ENCODE measurements around the gene UGT2B15. TPM values are rescaled to one million over a fixed set of nuclear protein-coding genes. Genes with fewer than 3 reads are reported as not detected.
A peak's percentile ranks its signal among the peaks of the same experiment; 100 is the strongest.
"Not testable (repeated sequence)": the region's sequence is repeated elsewhere in the genome, so short reads cannot be mapped to it uniquely, and the experiment has no call there.

Gene UGT2B15
- total RNA-seq (2022) (0.32 and 0.42 TPM in 2 replicates), Bru-seq, nascent RNA (percentile 25 among the genes with signal in this experiment), BruChase-seq, experiment 1, labeled RNA remaining after a 2-hour chase (percentile 17 among the genes with signal in this experiment), BruChase-seq, experiment 2, labeled RNA remaining after a 6-hour chase (percentile 27 among the genes with signal in this experiment)
- long read RNA-seq, partial matches to known transcripts: 0 of 1 reads
- long read RNA-seq, other reads (novel, unspliced or antisense): 0 of 1 reads

DNA sequence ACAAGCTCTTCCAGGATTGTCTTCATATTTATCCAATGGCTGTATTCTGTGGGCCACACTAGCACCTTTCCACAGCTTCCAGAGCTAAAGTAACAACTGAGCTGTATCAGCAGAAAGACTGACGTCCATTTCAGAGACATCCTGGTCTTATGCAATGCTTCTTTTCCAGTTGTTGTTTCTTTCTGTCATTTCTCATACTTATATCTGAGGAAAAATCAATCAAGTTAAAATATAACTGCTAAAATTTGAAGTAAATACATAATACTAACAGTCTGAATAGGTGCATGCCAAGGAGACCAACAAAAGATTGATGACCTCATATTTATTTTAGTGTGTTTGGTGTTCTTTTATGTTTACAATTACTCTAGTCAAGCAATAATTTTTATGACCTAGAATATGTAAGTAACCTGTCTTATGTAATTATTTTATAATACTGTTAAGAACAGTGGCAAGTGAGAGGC, at the start of gene UGT2B15:
TSS of gene UGT2B15 (minus strand) at position 174 of the 461 bp plus-strand sequence. CDS start at position 140, 34 bp downstream.
- CTCF ChIA-PET: not testable (repeated sequence)

DNA sequence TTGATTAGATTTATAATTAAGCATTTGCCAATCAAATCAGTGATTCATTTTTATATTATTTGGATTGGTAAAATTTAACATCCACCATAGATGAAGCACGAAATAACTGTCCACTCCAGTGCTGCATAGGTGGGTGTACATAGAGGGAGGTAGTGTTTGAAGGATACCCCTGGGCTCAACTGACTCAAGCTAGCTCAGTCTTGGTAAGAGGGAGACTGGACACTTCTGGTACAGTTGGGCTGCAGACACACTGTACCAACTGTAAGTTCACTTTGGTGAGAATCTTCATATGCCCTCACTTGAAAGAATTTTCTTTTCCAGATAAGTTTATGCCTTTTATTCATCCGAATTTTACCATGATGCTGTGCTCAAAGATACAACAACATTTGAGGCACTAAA, 48.6 kb upstream of the UGT2B15 start:
- no TSS peak for BruUV-seq (replicated peaks)
- H3K36me3 ChIP-seq (ENCODE audit: control insufficient read depth, insufficient read depth, low read length): no peaks in the 10 kb centered on the region
- DNase-seq: no peak
- TF ChIP-seq CTCF (IDR thresholded peaks at IDR 0.05; ENCODE audit: insufficient read depth in 1 of 2, low read depth in 1 of 2, low read length in 1 of 2, severe bottlenecking in 1 of 2, unreplicated experiment in 1 of 2): no peak
- ChIA-PET POLR2A (no interaction called here), CTCF (no interaction called here)
- Mint-ChIP-seq H3K36me3 (ENCODE audit: insufficient read depth, unreplicated experiment) (no peaks in the 10 kb centered on the region), H3K4me3 (ENCODE audit: unreplicated experiment) (no peak overlapping the region), H3K27ac (ENCODE audit: unreplicated experiment) (no peak overlapping the region), H3K27me3 (ENCODE audit: insufficient read depth, unreplicated experiment) (no peaks in the 10 kb centered on the region), H3K9me3 (ENCODE audit: unreplicated experiment) (peaks cover 47% of the 10 kb centered on the region), H3K4me1 (ENCODE audit: low read depth, unreplicated experiment) (no peaks in the 10 kb centered on the region)
- peaks cover under 1% of the 10 kb centered on the region; the same call in 1 of the 2 replicates for H3K9me3 ChIP-seq
- intact Hi-C loops (cut with micrococcal nuclease; ENCODE audit: unreplicated experiment): no loop called here
- H3K27me3 ChIP-seq (replicated peaks; ENCODE audit: control insufficient read depth, insufficient read depth, low read length): no peaks in the 10 kb centered on the region
- no peaks in the 10 kb centered on the region; the same call in 1 of the 2 replicates for H3K4me1 ChIP-seq
- H3K4me3 ChIP-seq (ENCODE audit: low read depth, low read length): no peak overlapping the region

More for the DNA sequence above, at the start of gene UGT2B15:
- intact Hi-C loops (cut with micrococcal nuclease; ENCODE audit: unreplicated experiment); H3K9me3 ChIP-seq; DNase-seq; H3K27me3 Mint-ChIP-seq (ENCODE audit: insufficient read depth, unreplicated experiment); H3K36me3 Mint-ChIP-seq (ENCODE audit: insufficient read depth, unreplicated experiment); BruUV-seq (replicated peaks); H3K4me3 ChIP-seq (ENCODE audit: low read depth, low read length); H3K4me1 Mint-ChIP-seq (ENCODE audit: low read depth, unreplicated experiment); H3K4me1 ChIP-seq; H3K27ac Mint-ChIP-seq (ENCODE audit: unreplicated experiment); H3K4me3 Mint-ChIP-seq (ENCODE audit: unreplicated experiment); POLR2A ChIA-PET; H3K36me3 ChIP-seq (ENCODE audit: control insufficient read depth, insufficient read depth, low read length); H3K27me3 ChIP-seq (replicated peaks; ENCODE audit: control insufficient read depth, insufficient read depth, low read length): not testable (repeated sequence)
- H3K9me3 Mint-ChIP-seq (ENCODE audit: unreplicated experiment): peaks cover 30% of the 10 kb centered on the region

GRCh38 chr4:68718447-68719074, 48.1 kb upstream of the UGT2B15 start:
- H3K36me3 ChIP-seq (ENCODE audit: control insufficient read depth, insufficient read depth, low read length): no peaks in the 10 kb centered on the region
- no peaks in the 10 kb centered on the region for H3K27me3 Mint-ChIP-seq (ENCODE audit: insufficient read depth, unreplicated experiment)
- H3K36me3 Mint-ChIP-seq (ENCODE audit: insufficient read depth, unreplicated experiment): no peaks in the 10 kb centered on the region
- no peak overlapping the region for H3K4me3 Mint-ChIP-seq (ENCODE audit: unreplicated experiment)
- no TSS peak for BruUV-seq (replicated peaks)
- no peak for TF ChIP-seq CTCF (IDR thresholded peaks at IDR 0.05; ENCODE audit: insufficient read depth in 1 of 2, low read depth in 1 of 2, low read length in 1 of 2, severe bottlenecking in 1 of 2, unreplicated experiment in 1 of 2)
- intact Hi-C loops (cut with micrococcal nuclease; ENCODE audit: unreplicated experiment): no loop called here
- H3K9me3 Mint-ChIP-seq (ENCODE audit: unreplicated experiment): peaks cover 47% of the 10 kb centered on the region
- no peak overlapping the region for H3K27ac Mint-ChIP-seq (ENCODE audit: unreplicated experiment)
- peaks cover 4% of the 10 kb centered on the region; the same call in 1 of the 2 replicates for H3K9me3 ChIP-seq
- no peaks in the 10 kb centered on the region for H3K27me3 ChIP-seq (replicated peaks; ENCODE audit: control insufficient read depth, insufficient read depth, low read length)
- no peaks in the 10 kb centered on the region; the same call in 1 of the 2 replicates for H3K4me1 ChIP-seq
- H3K4me1 Mint-ChIP-seq (ENCODE audit: low read depth, unreplicated experiment): no peaks in the 10 kb centered on the region
- no peak for DNase-seq
- POLR2A ChIA-PET: no interaction called here
- CTCF ChIA-PET: no interaction called here
- no peak overlapping the region for H3K4me3 ChIP-seq (ENCODE audit: low read depth, low read length)
